Measurements from ENCODE around the gene PHC2. TPM values are rescaled to one million over a fixed set of nuclear protein-coding genes. Genes with fewer than 3 reads are reported as not detected.

Gene PHC2
- total RNA-seq (2014; rRNA removed; shearing (Covaris generic)), result 45.7 and 62.0 TPM in 2 replicates

- peak; percentile 89 for DNase-seq (ENCODE audit: low spot score)
Observed at GRCh38 chr1:33430692-33431593, at the start of gene PHC2. TSS of gene PHC2 (minus strand) at chr1:33431095. CDS start at chr1:33375539, 55,556 bp downstream.

DNA sequence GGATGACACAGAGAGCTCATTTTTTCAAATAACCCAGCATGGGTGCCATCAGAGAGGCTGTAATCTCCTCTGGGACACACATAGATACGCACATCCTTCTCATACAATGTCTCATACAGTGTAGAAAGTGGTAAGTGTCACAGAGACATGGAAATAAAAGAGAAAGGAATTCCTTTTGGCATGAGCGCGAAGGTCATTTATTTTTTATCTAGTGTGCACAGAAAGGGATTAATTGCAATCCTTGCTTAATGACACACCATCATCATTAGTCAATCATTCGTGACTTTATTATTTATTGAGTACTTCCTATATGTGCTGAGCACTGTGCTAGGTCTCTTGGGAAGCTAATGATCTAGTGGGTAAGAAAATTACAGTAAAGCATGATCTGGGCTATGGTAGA lies 46.6 kb upstream of the PHC2 start:
- no peak for DNase-seq (ENCODE audit: low spot score)

- DNase-seq (ENCODE audit: low spot score), result no peak
Observed at GRCh38 chr1:33473900-33474299, 43.0 kb upstream of the PHC2 start.

DNA sequence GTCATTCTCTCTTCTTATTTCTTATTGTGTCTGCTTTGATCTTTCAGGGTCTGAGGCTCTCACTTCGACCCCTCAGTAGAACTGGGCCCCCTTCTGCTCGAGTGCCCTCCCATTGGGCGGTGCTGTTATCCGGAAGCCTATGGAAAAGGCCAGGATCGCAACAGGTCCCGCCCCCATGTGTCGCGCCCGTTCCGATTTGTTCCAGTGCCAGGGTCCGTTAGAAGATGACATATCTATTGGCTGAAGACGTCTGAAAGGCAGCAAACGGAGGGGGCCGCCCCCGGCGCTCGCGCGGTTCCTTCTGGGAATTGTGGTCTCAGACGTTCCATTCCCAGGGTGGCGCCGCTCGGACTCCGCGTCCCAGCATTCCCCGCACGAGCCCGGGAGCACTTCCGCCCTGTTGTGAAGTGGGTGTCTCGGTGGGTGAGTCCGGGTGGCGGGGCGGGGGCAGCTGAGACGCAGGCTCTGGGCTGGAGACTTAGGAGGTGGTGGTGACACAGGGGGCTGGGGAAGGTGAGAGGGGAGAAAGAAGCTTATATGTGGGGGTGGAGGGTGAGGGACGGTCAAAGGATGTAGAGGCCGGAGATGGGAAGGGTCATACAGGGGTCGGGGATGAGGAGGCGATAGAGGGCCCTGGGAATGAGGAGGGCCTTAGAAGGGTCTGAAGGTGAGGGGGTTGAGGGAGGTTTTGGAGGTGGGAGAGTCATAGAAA lies 41.5 kb upstream of the PHC2 start, which contains the start of gene ZSCAN20:
ZSCAN20 (plus strand) TSS at position 377 of the 712 bp plus-strand sequence. CDS start 6,644 bp downstream, outside the sequence.
- peak; percentile 88 for DNase-seq (ENCODE audit: low spot score)

- DNase-seq (ENCODE audit: low spot score), result no peak
Observed at GRCh38 chr1:33471416-33471815, 40.5 kb upstream of the PHC2 start.

DNA sequence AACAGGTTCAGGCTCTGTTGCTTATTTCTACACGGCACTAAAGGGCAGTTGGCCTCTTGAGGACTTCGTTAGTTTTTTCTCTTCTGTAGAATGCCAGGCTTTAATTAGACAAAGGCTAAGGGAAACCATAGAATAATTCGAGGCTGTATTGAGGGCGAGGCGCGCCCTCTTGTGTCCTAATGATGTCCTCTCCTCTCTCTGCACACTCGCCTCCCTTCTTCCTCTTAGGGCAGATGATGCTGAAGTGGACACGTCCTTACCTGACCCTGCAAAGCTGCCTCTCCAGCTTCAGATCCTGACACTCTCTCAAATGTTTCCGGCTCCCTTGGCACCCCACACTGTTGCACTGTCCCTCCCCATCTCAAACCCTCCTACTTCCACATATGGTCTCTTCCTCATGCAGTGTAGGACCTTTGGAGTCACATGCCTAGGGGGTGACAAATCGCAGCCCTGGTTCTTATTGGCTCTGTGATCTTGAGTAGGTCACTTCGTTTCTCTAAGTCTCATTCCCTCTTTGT lies 39.7 kb upstream of the PHC2 start:
- DNase-seq (ENCODE audit: low spot score), result peak; percentile 79

- no peak for DNase-seq (ENCODE audit: low spot score)
Observed at GRCh38 chr1:33469691-33470090, 38.8 kb upstream of the PHC2 start.

GRCh38 chr1:33468967-33469366 lies 38.1 kb upstream of the PHC2 start:
- no peak for DNase-seq (ENCODE audit: low spot score)

GRCh38 chr1:33468531-33468930 lies 37.6 kb upstream of the PHC2 start:
- peak; percentile 23 for DNase-seq (ENCODE audit: low spot score)

DNA sequence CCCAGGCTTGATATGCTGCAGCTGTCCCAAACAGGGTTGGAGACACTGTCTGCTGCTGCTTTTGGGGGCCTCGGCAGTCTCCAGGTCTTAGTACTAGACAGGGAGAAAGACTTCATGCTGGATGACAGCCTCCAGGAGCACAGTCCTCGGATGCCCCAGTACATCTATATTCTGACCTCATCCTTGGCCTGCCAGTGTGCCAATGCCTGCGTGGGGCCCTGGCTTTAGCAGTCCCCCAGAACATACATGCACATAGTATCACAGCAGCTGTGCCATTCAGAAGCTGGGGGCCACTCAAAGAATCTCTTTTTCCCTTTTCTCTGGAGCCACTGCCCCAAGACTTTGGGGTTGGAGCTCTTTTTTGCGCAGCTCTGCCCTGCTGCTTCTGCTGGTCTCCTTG lies 37.1 kb upstream of the PHC2 start:
- DNase-seq (ENCODE audit: low spot score), result no peak

DNA sequence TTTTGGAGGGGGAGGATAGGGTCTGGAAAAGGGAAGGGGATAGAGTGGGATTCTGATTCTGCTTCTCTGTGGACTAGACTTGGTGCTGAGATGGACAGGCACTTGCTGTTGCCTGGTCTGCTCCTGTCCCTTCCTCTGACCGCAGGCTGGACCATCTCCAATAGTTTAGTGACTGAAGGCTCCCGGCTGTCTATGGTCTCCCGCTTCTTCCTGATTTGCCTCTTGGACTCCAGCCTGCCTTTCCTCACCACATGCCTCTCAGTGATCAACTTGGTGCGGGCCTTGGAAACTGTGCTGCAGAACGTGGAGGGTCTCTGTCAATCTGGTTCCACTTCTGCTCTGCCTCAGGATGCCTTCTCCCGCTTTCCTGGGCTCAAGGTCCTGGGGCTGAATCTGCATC lies 35.3 kb upstream of the PHC2 start:
- DNase-seq (ENCODE audit: low spot score), result no peak

DNA sequence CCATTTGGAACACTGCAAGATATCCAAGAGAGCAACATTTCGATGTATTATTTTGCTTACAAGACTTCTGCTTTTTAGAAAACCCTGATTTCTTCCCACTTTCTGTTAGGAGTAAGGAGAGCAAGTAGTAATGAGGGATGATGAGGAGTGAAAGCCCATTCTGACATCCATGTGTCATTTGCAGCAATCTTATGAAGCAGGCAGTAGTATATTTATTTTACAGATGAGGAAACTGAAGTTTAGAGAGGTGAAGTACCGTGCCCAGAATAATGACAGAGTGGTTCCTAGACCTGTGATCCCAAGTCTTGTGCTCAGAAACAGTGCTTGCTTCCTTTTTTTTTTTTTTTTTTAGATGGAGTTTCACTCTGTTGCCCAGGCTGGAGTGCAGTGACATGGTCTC lies 34.4 kb upstream of the PHC2 start:
- DNase-seq (ENCODE audit: low spot score), result no peak

DNA sequence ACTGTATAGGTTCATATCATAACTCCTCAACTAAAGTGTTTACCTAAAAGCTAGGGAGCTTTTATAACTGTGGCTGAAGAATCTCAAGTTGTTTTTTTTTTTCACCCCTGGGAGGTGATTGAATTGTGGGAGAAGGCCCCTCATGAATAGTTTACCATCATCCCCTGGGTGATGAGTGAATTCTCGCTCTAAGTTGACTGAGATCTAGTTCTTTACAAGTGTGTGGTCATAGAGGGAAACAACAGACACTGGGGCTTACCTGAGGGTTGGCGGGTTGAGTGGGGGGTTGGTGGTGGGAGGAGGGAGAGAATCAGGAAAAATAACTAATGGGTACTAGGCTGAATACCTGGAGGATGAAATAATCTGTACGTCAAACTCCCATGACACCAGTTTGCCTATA lies 33.7 kb upstream of the PHC2 start:
- DNase-seq (ENCODE audit: low spot score), result no peak

DNA sequence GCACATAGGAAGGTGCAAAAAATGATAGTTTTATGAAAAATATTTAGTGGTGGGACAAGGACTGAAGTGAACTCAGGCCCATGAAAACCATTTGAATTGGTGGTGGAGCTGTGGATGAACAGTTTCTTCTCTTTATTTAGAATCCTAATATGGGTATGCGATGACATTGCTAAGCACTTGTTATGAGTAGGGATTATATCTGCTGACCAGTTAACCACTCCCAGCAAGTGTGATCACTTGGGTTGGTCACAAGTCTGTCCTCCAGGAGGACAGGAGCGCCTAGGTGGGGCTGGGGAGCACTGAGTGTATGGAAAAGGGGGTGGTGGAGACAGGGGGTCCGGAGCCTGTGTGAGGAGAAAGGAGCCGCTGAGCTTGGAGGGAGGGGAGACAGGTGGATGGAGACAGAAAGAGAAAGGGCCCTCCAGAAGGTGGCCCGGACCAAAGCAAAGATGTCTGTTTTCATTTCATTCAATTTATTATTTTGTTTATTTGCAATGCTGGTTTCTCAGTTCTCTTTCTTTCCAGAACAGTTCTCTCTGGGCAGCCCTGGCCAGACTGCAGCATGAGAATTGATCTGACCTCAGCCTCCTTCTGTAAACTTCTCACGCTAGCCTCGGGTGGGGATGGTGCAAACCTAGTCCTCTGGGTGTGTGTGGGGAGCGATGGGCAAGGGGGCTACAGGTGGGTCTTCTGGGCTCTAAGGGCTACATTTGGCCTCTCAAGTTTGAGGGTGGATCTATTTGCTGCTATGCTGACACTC lies 31.7 kb upstream of the PHC2 start:
- no peak for DNase-seq (ENCODE audit: low spot score)

DNA sequence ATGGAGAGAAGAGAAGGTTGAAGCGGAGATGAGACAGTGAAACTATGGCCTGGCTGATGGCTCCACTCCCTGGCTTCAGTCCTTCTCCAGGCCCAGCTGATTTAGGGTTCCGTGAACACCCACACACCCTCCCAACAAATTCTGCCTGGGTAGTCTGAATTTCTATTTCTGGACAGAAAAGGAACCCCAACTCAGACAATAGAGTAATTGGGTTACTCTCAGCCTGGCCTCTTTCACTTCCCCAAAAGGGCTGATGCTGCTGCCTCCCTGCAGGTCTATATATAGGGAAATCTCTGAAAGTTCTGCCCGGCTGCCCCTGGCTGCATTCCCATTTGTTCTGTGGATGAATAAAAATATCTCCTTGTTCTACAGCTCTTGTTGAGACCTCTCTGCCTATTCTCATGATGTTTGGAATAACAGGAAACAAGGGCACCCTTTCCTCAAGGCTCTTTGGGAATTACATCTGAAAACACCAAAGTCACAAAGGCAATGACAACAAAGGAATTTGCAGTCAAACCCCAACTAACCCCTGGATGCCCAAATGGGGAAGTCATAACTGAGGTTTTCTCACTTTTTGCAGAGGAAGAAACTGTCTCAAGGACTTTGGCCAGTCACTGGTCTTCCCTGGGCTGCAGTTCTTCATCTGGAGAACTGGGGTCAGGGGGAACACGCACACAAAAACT lies 30.2 kb upstream of the PHC2 start:
- no peak for DNase-seq (ENCODE audit: low spot score)

DNA sequence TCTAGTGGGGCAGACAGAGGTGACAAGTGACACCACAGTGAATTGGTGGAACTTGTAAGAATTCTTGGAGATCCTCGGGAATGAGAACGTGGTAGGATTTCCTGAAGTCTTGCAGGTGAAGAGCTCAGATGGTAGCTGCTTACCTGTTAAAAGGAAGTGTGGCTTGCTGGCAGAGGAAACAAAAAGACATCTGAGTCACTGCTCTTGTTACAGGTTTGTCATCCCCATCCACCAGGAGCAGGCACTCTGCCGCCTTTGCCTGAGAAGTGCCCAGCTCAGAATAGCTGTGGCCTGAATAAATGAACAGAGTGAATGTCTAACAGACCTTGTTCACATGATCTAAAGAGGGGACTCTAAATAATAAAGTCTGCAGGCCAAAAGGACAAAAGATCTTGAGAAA lies 29.2 kb upstream of the PHC2 start:
- no peak for DNase-seq (ENCODE audit: low spot score)

- no peak for DNase-seq (ENCODE audit: low spot score)
Observed at GRCh38 chr1:33459691-33460090, 28.8 kb upstream of the PHC2 start.

- no peak for DNase-seq (ENCODE audit: low spot score)
Observed at GRCh38 chr1:33456502-33456886, 25.6 kb upstream of the PHC2 start.

DNA sequence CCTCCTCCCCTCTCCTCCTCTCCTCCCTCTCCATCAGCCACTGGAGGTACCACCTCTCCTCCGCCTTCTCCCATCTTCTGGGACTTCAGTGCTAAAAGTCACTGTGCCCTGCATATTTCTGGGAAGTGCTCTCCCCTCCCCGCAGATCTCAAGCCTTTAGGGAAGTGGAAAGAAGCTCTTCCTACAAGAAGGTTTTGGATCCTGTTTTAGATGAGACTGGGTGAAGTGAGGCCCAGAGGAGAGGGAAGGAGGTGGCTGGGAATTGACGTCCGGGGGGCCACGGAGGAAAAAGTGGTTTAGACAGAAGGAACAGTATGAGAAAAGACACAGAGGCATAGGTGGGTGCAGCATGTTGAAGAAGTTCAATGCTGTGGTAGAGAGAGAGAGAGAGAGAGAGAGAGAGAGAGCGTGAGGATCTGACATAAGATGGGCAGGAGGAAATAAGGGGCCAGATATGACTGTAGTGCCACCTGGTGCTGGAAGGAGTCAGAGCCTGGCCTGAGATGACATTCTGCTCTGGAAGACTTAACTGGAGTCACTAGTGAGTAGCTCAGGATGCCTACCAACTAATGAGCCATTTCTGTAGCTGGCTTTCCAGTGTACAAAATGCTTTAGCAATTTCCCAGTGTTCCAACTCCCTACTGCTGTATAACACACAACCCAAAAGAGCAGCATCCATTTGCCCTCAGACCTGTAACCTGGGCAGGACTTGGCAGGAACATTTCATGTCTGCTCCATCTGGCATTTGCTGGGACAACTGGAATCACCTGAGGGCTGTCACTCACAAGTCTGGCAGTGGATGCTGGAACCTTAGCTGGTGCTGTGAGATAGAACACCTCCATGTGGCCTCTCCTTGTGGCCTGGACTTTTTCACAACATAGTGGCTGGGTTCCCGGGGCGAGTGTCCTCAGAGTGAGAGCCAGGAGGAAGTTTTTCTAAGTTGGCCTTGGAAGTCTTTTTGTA lies 24.9 kb upstream of the PHC2 start:
- DNase-seq (ENCODE audit: low spot score), result peak; percentile 82

- peak; percentile 40 for DNase-seq (ENCODE audit: low spot score)
Observed at GRCh38 chr1:33454646-33455282, 23.9 kb upstream of the PHC2 start.

All from A172 (cell line).